NCI-H1105 treated with DMSO at 0.1 percent for 48 hours (cell line): ENCODE results near the gene PTPRN.
A peak's percentile ranks its signal among the peaks of the same experiment; 100 is the strongest.
"Not testable (repeated sequence)": the region's sequence is repeated elsewhere in the genome, so short reads cannot be mapped to it uniquely, and the experiment has no call there.

ENCODE experiments used
- DNase-seq: peaks from one replicate; lab custom pipeline; 2025; lab: John Stamatoyannopoulos, UW

Gene PTPRN

GRCh38 chr2:219287580-219288265 lies 21.5 kb downstream of the PTPRN start:
- no peak for DNase-seq

- DNase-seq = not testable (repeated sequence)
These were observed 22.1 kb downstream of the PTPRN start for GRCh38 chr2:219287116-219287440.

GRCh38 chr2:219286436-219287115 lies 22.6 kb downstream of the PTPRN start:
- no peak for DNase-seq

- no peak for DNase-seq
These were observed 23.2 kb downstream of the PTPRN start for GRCh38 chr2:219285894-219286425.

GRCh38 chr2:219285373-219285735 lies 23.8 kb downstream of the PTPRN start:
- DNase-seq = no peak

GRCh38 chr2:219284501-219285372 lies 24.5 kb downstream of the PTPRN start:
- no peak for DNase-seq

GRCh38 chr2:219282943-219283581 lies 26.1 kb downstream of the PTPRN start:
- DNase-seq = no peak

- DNase-seq = no peak
These were observed 26.8 kb downstream of the PTPRN start for GRCh38 chr2:219282375-219282774.

GRCh38 chr2:219281588-219281987 lies 27.6 kb downstream of the PTPRN start:
- no peak for DNase-seq

- DNase-seq = no peak
These were observed 28.6 kb downstream of the PTPRN start for GRCh38 chr2:219280651-219281050.

GRCh38 chr2:219279916-219280516 lies 29.2 kb downstream of the PTPRN start:
- DNase-seq = no peak

GRCh38 chr2:219279151-219279915 lies 29.9 kb downstream of the PTPRN start, which contains the start of gene DNAJB2:
Gene DNAJB2, plus strand, starts transcription at chr2:219279366. Its CDS starts 468 bp downstream, at chr2:219279834.
- DNase-seq = peak; percentile 90

- no peak for DNase-seq
These were observed 30.5 kb downstream of the PTPRN start for GRCh38 chr2:219278655-219279150.

GRCh38 chr2:219277703-219278654 lies 31.2 kb downstream of the PTPRN start:
- peak; percentile 65 for DNase-seq

- DNase-seq = no peak
These were observed 34.8 kb downstream of the PTPRN start for GRCh38 chr2:219274361-219274921.

- DNase-seq = no peak
These were observed 35.3 kb downstream of the PTPRN start for GRCh38 chr2:219273937-219274336.

- no peak for DNase-seq
These were observed 36.2 kb downstream of the PTPRN start for GRCh38 chr2:219272995-219273394.

GRCh38 chr2:219272356-219272755 lies 36.8 kb downstream of the PTPRN start:
- DNase-seq = no peak

- DNase-seq = no peak
These were observed 38.2 kb downstream of the PTPRN start for GRCh38 chr2:219271021-219271420.
